GM18520 (cell line): ENCODE data around the gene IRF3.
"Not testable (repeated sequence)": the region's sequence is repeated elsewhere in the genome, so short reads cannot be mapped to it uniquely, and the experiment has no call there.

Experiments
- ATAC-seq: cut with Tn5 transposase; IDR thresholded peaks from one replicate; pipeline ENCODE4 v1.9.1; 2021; ENCODE audit not compliant: unreplicated experiment

IRF3 gene

DNA sequence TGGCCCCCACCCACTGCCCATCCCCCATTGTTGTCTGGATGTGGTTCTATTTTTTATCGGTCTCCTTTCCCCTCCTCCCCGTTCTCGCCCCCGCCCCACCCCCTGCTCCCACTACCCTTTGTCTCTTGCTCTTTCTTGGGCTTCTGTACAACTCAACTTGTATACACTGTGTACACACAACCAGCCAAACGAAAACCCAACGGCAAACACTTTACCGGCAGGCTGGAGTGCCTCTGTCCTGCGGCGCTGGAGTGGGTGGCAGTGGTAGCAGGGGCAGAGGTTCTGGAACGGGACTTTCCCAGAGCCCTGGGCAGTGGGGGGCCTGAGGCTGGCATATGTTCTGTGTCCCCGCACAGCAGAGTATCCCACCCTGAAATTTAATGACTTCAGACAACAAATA lies 39.4 kb downstream of the IRF3 start:
- ATAC-seq = no peak

DNA sequence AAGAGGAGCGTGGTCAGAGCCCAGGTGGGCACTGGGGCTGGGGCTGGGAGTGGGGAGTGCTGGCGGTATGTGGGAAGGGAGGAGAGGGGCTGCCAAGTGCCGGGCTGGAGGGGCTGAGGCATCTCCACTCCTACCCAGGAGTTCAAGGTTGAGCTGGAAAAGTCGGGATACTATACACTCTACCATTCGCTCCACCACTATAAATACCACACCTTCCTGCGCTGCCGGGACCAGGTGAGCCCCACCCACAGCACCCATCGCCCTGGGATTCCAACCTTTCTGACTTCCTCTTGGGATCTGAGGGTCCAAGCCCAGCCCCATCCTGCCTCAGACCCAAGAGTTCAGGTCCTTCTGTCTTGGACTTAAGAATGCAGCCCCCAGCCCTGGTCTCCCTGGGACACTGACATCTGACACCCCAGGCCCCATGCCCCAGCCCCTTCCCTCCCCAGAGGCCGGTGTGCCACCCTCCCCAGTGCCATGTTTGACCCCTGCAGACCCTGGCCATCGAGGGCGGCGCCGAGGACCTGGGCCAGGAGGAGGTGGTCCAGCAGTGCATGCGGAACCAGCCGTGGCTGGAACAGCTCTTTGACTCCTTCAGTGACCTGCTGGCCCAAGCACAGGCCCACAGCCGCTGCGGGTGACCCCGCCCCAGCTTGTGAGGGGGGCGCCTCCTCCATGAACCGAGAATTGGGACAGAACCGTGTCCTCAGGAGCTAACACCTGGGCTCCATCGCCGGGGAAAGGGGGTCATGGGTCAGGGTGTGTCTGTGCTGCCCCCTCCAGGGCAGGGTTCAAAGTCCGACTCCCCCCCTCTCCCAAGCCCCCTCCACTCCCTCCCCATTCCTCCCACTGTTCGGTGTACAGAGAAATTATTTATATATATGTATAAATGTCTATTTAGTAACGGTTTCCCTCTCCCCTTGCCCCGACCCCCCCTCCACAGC lies 40.4 kb downstream of the IRF3 start:
- ATAC-seq = no peak

DNA sequence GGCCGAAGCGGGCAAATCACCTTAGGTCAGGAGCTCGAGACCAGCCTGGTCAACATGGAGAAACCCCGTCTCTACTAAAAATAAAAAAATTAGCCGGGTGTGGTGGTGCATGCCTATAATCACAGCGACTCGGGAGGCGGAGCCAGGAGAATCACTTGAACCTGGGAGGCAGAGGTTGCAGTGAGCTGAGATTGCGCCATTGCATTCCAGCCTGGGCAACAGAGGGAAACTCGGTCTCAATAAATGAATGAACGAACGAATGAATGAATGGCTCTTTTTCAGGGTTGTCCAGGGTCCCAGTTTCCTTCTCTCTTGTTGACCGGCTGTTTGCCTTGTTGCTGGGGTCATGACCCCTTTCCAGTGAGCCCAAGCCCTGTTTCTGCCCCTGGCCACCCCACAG lies 47.8 kb downstream of the IRF3 start:
- not testable (repeated sequence) for ATAC-seq

DNA sequence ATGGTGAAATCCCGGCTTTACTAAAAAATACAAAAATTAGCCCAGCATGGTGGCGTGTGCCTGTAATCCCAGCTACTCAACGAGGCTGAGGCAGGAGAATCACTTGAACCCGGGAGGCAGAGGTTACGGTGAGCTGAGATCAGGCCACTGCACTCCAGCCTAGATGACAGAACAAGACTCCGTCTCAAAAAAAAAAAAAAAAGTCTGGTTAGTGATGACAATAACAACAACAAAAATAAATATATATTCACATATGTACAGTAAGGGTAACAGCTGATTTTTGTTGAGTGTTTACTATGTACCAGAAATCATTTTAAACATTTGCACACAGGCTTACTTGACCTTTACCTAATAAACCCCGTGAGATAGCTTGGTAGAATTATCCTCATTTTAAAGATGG lies 48.7 kb downstream of the IRF3 start:
- ATAC-seq = no peak

DNA sequence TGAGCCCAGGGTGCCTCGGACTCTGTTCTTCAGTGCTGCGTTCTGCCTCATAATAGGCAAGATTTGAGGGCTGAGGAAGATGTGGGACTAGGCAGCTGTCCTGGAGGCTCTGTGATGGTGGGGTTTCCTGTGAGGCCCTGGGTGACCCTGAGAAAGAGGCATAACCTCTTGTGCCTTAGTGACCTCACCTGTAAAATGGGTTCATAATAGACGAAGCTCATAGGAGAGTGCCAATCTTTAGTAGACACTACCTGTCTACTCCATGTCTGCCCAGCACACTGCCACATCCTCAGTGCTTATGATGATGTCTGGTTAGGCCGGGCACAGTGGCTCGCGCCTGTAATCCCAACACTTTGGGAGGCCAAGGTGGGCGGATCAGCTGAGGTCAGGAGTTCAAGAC lies 49.1 kb downstream of the IRF3 start:
- ATAC-seq = no peak

DNA sequence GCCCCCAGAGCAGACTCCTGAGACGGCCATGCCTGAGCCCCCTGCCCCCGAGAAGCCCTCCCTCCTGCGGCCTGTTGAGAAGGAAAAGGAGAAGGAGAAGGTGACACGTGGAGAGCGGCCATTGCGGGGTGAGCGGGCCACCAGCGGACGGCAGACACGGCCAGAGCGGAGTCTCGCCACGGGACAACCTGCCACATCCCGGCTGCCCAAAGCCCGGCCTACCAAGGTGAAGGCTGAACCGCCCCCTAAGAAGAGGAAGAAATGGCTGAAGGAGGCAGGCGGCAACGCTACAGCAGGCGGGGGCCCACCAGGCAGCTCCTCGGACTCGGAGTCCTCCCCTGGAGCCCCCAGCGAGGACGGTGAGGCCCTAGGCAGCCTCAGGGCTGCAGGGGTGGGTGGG lies 49.8 kb downstream of the IRF3 start:
- no peak for ATAC-seq

DNA sequence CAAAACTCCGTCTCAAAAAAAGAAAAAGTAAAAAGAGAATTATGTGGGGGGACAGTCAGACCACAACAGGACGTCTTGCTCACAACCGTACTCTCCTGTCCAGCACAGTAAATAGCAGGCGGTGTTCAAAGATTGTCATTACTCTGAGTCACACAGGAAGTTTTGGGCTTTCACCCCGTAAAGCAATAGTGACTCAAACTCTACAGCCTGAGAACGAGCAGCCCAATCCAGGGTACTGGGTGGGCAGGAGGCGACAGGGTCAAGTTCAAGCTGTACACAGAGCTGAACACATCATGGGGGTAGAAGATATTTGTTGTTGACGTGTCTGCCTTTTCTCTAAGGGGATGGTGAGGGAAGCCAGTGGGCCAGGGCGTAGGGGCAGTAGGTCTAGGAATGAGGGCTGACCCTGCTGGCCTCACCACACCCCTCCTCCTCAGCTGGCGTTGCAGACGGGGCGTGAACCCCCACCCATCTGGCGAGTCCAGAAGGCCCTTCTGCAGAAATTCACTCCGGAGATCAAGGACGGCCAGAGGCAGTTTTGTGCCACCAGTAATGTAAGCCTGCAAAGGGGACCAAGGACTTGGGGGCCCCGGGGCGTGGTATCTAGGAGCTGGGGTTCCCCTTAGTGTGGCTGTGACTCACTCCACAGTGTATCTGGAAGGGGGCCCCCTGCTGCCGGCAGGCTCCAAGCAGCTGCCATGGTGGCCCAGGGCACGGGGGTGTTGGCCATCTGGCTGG lies 51.4 kb downstream of the IRF3 start:
- no peak for ATAC-seq

DNA sequence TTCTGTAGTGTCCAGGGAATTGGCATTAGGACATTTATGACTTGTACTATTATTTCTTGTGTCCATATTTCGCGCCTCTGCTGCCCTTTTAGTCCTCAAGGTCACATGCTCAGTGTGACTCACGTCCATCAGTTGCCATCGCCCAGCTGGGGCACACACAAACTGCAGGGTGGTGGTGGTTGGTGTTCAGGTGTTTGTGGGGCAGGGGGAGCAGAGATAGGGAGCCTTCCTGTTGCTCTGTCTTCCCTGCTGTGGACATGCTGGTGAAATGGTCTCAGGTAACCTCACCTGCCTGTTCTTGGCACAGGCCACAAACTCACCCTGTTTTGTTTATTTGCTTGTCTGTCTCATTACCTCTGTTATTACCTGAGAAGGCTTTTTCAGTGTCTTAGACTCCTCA lies 52.3 kb downstream of the IRF3 start:
- no peak for ATAC-seq
